Central memory CD8-positive, alpha-beta T cell (primary cell): ENCODE results near the gene CDKAL1.

Source experiments
- ATAC-seq: fragments of 150-1000 bp; cut with Tn5 transposase; replicated peaks from 2 replicates; pipeline ENCODE4 v1.10.0; 2022; ENCODE audit warnings: mild to moderate bottlenecking, moderate FRiP score, moderate number of reproducible peaks; ENCODE audit not compliant: poor library complexity, severe bottlenecking; ENCODE audit errors: extremely low read depth
- DNase-seq, 2 donors: peaks; one replicate each; pipeline ENCODE4 v3.0.0; 2021; ENCODE audit warnings: low spot score in 2 of 2
- H3K27ac Mint-ChIP-seq: one replicate; pipeline ENCODE4 v1.8.0; 2022; ENCODE audit warnings: low read depth, mild to moderate bottlenecking, moderate library complexity, mixed read lengths
- H3K27me3 Mint-ChIP-seq: one replicate; pipeline ENCODE4 v1.8.0; 2022; ENCODE audit warnings: mixed read lengths
- H3K36me3 Mint-ChIP-seq: one replicate; pipeline ENCODE4 v1.8.0; 2022; ENCODE audit warnings: mild to moderate bottlenecking, moderate library complexity, mixed read lengths; ENCODE audit not compliant: insufficient read depth
- H3K4me1 Mint-ChIP-seq: one replicate; pipeline ENCODE4 v1.8.0; 2022; ENCODE audit warnings: mixed read lengths
- H3K4me3 Mint-ChIP-seq: one replicate; pipeline ENCODE4 v1.8.0; 2022; ENCODE audit warnings: mild to moderate bottlenecking, moderate library complexity, mixed read lengths
- H3K9me3 Mint-ChIP-seq: one replicate; pipeline ENCODE4 v1.8.0; 2022; ENCODE audit warnings: mixed read lengths

CDKAL1 gene

DNA sequence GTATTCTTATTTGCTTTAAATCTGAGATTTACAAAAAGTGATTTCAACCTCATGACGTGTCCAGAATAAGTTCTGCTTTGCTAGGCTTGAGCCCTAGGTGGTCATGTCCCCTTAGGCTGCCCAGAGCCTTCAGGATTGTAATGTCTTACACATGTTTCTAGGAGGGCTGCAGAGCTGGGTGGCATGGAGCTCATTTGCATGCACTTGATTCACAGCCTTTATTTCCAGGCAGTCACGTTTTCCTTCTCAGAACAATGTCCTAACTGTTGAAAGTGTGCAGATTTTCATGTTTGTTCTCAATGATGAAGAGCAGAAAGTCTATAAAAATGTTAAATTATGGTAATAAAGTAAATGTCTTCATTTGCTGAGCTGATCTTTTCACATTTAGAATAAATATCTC, 610.7 kb downstream of the CDKAL1 start:
- Mint-ChIP-seq H3K4me3 (no peak overlapping the region), H3K9me3 (no peaks in the 10 kb centered on the region), H3K36me3 (peaks cover 4% of the 10 kb centered on the region), H3K27me3 (no peaks in the 10 kb centered on the region), H3K4me1 (no peaks in the 10 kb centered on the region), H3K27ac (peak overlapping the region; percentile 35)
- DNase-seq (no peak), ATAC-seq (no peak)

DNA sequence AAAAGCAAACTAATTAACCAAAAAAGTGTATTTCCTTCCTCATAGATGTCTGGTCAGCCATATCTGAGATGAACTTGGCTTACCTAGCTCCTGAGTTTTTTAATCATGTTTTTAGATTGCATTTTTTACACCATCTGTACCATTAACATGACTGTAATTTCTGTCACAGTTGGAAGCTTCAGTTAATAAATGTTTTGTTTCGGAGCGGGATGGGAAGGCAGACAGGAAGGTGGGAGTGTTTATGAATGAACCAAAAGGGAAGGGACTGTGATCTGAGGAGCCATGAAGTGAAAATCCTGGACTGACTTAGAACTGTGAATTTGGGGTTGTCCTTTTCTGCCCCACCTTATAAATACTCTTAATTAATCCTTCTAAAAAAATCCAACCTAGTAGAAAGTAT, 613.7 kb downstream of the CDKAL1 start:
- no peaks in the 10 kb centered on the region for H3K4me1 Mint-ChIP-seq
- peaks cover 2% of the 10 kb centered on the region for H3K36me3 Mint-ChIP-seq
- no peaks in the 10 kb centered on the region for H3K27me3 Mint-ChIP-seq
- H3K9me3 Mint-ChIP-seq: no peaks in the 10 kb centered on the region
- no peak for DNase-seq
- no peak overlapping the region for H3K27ac Mint-ChIP-seq
- H3K4me3 Mint-ChIP-seq: no peak overlapping the region
- no peak for ATAC-seq

DNA sequence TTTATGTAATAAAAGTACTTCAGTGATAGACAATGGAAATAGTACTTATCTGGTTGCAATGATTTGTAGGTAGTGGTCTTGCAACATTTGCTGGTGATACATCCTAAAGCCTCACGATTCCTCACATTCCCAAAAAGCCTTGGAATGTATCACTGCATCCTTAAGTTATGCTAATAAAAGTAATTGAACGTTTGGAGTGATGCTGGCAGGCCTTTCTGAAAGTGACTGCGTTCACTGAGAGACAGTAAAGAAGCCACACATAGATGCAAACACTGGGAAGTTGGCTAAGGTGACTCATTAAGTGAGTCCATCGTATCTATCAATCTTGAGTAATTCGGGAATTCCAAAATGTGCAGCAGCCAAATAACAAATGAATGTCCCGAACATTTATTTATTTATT, 615.2 kb downstream of the CDKAL1 start:
- no peak overlapping the region for H3K27ac Mint-ChIP-seq
- peaks cover 2% of the 10 kb centered on the region for H3K36me3 Mint-ChIP-seq
- ATAC-seq (no peak), DNase-seq (no peak)
- H3K4me1 Mint-ChIP-seq: no peaks in the 10 kb centered on the region
- H3K4me3 Mint-ChIP-seq: no peak overlapping the region
- H3K27me3 Mint-ChIP-seq: no peaks in the 10 kb centered on the region
- H3K9me3 Mint-ChIP-seq: no peaks in the 10 kb centered on the region

DNA sequence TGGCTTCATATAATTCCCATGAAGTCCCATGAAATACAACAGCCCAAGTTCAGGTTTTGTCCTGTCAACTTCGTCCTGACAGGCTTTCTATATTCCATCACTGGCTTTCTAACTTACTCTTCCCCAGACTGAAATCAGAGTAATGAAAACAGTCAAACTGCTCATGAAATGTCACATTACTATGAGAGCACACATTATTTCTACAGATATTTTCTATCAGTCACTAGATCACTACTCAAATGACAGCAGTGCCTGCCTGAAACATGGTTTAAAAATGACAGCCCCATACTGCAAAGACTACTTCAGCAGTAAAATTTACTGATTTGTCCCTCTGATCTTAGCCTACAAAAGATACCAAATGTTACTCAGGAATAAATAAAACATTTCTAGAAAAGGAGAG, 616.4 kb downstream of the CDKAL1 start:
- Mint-ChIP-seq H3K27ac (no peak overlapping the region), H3K9me3 (no peaks in the 10 kb centered on the region), H3K4me3 (no peak overlapping the region), H3K36me3 (peaks cover 2% of the 10 kb centered on the region), H3K4me1 (no peaks in the 10 kb centered on the region), H3K27me3 (no peaks in the 10 kb centered on the region)
- DNase-seq (no peak), ATAC-seq (no peak)

DNA sequence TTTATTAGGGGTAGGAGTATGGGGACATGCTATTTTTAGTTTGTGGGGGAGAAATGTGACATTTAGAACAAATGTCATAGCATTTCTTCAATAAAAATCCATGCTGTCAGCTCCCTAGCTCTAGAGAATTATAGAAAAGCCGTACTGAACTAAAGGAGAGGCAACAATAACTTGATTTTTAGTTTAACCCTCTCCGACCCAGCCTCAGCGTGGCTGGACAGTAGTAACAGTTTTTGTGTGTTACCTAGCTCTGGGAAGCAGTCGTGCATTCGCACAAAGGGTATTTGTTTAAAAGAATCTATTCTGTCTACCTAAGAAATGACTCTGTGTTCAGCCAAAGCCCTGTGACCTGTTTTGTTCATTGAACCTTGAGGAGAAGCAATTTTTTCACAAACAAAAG, 616.9 kb downstream of the CDKAL1 start:
- Mint-ChIP-seq H3K36me3 (peaks cover 2% of the 10 kb centered on the region), H3K4me3 (no peak overlapping the region)
- DNase-seq: no peak

DNA sequence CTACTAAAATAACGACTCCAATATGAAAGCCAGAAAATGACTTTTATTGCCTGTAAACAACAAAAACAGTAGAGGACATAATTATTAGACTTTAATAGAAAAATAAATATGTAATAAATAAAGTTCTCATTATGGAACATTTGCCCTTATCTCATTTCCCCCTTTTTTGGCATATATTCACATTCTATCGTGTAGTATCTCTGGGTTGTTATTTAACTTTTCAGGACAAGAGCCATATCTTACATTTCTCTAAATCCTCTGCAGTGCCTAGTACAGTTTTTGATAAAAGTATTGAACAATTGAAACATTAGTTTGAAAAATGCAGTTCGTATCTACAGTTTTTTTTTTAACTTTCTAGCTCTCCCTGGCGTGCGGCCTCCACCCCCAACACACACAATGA, 617.3 kb downstream of the CDKAL1 start:
- no peak for DNase-seq
- H3K4me1 Mint-ChIP-seq: no peaks in the 10 kb centered on the region
- no peaks in the 10 kb centered on the region for H3K9me3 Mint-ChIP-seq
- H3K4me3 Mint-ChIP-seq: no peak overlapping the region
- no peaks in the 10 kb centered on the region for H3K27me3 Mint-ChIP-seq
- peaks cover 2% of the 10 kb centered on the region for H3K36me3 Mint-ChIP-seq
- no peak for ATAC-seq
- no peak overlapping the region for H3K27ac Mint-ChIP-seq

More for the DNA sequence above, 616.9 kb downstream of the CDKAL1 start:
- no peaks in the 10 kb centered on the region for H3K4me1 Mint-ChIP-seq
- no peak for ATAC-seq
- H3K27ac Mint-ChIP-seq: no peak overlapping the region
- H3K9me3 Mint-ChIP-seq: no peaks in the 10 kb centered on the region
- H3K27me3 Mint-ChIP-seq: no peaks in the 10 kb centered on the region

DNA sequence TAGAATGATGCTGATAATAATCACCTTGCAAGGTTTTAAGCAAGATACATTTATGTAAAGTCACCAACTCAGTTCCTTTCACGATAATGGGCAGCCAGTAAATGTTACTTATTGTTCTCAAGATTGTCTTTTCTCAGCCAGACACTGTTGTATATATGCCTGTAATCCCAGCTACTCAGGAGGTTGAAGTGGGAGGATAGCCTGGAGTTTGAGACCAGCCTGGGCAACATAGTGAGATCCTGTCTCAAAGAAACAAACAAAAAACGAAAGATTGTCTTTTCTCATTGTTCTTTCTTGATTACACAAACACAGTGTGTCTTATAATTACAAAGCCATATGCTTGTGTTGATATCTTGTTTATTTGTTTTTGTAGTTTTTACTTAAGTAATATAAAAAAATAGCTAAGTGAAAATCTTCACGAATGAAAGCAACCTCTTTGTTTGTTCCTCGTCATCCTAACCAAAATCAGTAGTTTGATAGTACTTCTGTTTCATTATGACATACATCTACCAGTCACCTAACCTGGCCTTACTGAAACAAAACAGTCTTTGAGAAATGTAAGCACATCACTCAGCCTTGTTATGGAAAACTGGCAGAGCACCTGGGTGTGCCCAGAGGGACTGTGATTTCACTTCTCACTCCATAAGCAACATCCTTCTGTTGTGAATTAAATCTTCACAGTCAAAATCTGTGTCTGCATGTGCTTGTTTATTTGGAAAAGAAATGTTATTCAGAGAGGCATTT, 623.1 kb downstream of the CDKAL1 start:
- no peak for ATAC-seq
- H3K27me3 Mint-ChIP-seq: no peaks in the 10 kb centered on the region
- DNase-seq: no peak
- no peaks in the 10 kb centered on the region for H3K36me3 Mint-ChIP-seq
- no peaks in the 10 kb centered on the region for H3K4me1 Mint-ChIP-seq
- H3K9me3 Mint-ChIP-seq: no peaks in the 10 kb centered on the region
- no peak overlapping the region for H3K4me3 Mint-ChIP-seq
- no peak overlapping the region for H3K27ac Mint-ChIP-seq

DNA sequence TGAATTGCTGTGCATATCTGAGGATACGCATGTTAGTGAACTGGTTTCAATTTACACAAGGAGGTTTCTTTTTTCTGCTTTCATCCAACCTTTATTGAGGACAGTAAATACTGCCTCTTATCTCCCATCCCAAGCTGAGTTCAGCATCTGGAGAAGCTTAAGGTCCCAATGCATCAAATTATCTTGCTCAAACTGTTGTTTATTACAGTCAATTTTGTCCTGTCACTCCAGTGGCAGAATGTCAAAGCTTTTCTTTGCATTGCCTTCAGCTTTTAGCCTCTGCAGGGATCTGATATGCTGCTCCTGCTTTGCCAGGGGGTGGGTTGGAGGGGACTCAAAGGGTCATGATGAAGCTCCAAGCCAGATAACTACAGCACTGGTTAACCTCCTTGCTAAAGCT, 623.9 kb downstream of the CDKAL1 start:
- Mint-ChIP-seq H3K36me3 (no peaks in the 10 kb centered on the region), H3K9me3 (no peaks in the 10 kb centered on the region), H3K27me3 (no peaks in the 10 kb centered on the region), H3K27ac (no peak overlapping the region), H3K4me1 (peaks cover under 1% of the 10 kb centered on the region), H3K4me3 (no peak overlapping the region)
- ATAC-seq (no peak), DNase-seq (no peak)

DNA sequence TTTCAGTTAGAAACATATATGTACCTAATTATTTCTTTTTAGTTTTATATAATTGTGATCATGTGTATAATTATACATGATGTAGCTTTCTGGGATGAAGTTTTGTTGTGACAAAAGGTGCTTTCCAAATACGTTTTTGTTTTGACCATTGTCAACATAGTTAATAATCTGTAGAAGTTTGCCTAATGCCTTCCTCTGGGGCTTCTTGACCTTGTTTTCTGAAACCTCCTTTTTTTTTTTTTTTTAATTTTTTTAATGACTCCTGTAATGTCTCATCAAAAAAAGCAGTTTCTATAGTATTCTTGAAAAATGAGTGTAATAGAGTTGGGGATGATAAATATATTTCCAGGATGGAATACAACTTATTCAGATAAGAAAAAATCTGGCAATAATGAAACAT, 624.6 kb downstream of the CDKAL1 start:
- no peaks in the 10 kb centered on the region for H3K27me3 Mint-ChIP-seq
- ATAC-seq: no peak
- no peak for DNase-seq
- H3K9me3 Mint-ChIP-seq: no peaks in the 10 kb centered on the region
- H3K27ac Mint-ChIP-seq: no peak overlapping the region
- peaks cover 8% of the 10 kb centered on the region for H3K4me1 Mint-ChIP-seq
- no peaks in the 10 kb centered on the region for H3K36me3 Mint-ChIP-seq
- no peak overlapping the region for H3K4me3 Mint-ChIP-seq

DNA sequence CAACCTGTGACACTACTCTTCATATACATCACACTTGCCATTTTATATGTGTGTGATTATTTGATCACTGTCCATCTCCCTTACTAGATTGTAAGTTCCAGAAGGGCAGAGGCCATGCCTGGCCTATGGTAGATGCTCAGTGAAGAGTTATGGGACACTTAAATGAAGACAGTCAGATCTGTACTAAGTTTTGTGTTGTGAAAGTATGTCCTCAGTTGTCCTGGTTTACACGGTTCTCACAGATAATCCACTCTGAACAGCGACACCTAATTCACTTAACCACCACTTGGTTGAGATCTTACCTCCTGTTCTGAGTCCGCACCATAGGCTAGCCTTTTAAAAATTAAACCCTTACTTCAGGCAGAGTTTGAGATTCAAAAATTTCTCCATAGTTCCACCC, 625.2 kb downstream of the CDKAL1 start:
- Mint-ChIP-seq H3K4me3 (no peak overlapping the region), H3K36me3 (no peaks in the 10 kb centered on the region), H3K27me3 (no peaks in the 10 kb centered on the region), H3K4me1 (peaks cover 14% of the 10 kb centered on the region), H3K9me3 (no peaks in the 10 kb centered on the region), H3K27ac (no peak overlapping the region)
- DNase-seq (no peak), ATAC-seq (no peak)

DNA sequence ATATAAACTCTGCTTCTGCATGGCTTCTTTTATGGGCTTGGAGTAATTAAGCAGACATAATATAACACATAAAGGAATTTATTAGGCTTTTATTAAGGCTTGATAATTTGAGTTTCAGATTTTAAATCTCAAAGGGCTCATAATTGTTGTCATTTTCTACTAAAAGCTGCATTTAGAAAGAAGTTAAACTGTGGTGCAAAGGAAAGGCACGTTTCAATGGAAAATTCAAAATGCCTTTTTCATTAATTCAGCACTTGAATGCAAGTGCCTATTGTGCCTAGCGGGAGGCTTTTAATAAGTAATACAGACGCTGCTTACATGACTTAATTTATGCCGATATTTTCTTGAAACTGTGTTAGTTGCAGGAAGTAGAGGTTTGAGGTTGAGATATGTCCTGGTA, 627.5 kb downstream of the CDKAL1 start:
- peaks cover 22% of the 10 kb centered on the region for H3K4me1 Mint-ChIP-seq
- H3K27ac Mint-ChIP-seq: no peak overlapping the region
- H3K9me3 Mint-ChIP-seq: no peaks in the 10 kb centered on the region
- no peaks in the 10 kb centered on the region for H3K27me3 Mint-ChIP-seq
- ATAC-seq (no peak), DNase-seq (no peak)
- no peaks in the 10 kb centered on the region for H3K36me3 Mint-ChIP-seq
- H3K4me3 Mint-ChIP-seq: no peak overlapping the region

DNA sequence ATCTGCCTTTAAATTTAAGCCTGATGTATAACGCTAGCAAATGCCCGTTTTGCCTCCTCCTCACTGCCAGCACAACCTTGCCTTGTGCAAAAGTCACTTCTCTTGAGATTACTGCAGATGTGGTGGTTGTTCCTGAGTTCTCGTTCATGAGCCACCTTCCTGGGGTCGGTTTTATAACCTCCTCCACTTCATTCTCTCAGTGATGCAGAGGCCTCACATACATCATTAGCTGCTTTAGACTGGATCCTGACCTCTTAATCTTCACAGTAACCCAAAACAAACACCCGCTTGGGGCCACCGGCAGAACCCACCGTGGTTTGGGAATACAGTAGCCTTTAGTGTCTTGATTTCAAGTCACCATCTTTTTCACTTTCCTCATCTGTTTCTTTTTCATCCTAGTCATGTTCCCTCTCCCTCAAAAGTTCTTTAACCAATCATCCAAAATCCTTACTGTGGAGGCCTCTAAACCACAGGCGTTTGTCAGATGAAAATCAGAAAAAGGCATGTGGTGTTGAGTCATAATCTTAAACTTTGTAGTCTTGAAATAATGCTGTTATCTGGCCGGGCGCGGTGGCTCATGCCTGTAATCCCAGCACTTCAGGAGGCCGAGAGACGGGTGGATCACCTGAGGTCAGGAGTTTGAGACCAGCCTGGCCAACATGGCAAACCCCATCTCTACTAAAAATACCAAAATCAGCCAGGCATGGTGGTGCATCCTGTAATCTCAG, 629.0 kb downstream of the CDKAL1 start:
- Mint-ChIP-seq H3K27ac (no peak overlapping the region), H3K9me3 (no peaks in the 10 kb centered on the region), H3K4me3 (no peak overlapping the region), H3K27me3 (no peaks in the 10 kb centered on the region), H3K4me1 (peaks cover 22% of the 10 kb centered on the region), H3K36me3 (no peaks in the 10 kb centered on the region)
- DNase-seq: no peak
- no peak for ATAC-seq

DNA sequence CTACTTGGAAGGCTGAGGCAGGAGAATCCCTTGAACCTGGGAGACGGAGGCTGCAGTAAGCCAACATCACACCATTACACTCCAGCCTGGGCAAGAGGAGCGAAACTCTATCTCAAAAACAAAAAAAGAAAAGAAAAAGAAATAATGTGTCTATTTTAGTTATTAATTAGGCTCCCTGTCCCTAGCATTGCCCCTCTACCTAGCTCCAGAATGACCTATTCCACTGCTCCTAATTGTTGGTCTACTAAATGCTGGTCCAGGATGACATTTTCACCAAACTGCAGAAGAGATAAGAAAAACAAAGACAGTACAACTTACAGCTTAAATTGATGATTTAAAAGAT, 629.6 kb downstream of the CDKAL1 start:
- peaks cover 2% of the 10 kb centered on the region for H3K36me3 Mint-ChIP-seq
- H3K4me1 Mint-ChIP-seq: peaks cover 22% of the 10 kb centered on the region
- DNase-seq: no peak
- no peak overlapping the region for H3K4me3 Mint-ChIP-seq
- no peaks in the 10 kb centered on the region for H3K9me3 Mint-ChIP-seq
- no peaks in the 10 kb centered on the region for H3K27me3 Mint-ChIP-seq
- peak overlapping the region; percentile 33 for H3K27ac Mint-ChIP-seq
- no peak for ATAC-seq
